Gastroesophageal sphincter (tissue), 3 donors: ENCODE measurements around the gene NRXN3.

Experiments
- EP300 ChIP-seq: sonication (generic); formaldehyde crosslinking; IDR thresholded peaks from one replicate; pipeline ENCODE4 v1.6.1; 2017; ENCODE audit warnings: antibody characterized with exemption, mild to moderate bottlenecking
- POLR2A ChIP-seq, 2 donors: fragments of 450-650 bp; IDR thresholded peaks; one replicate each; pipeline ENCODE4 v1.6.1; 2017; ENCODE audit warnings: antibody characterized with exemption in 2 of 2, mild to moderate bottlenecking in 2 of 2, moderate library complexity in 1 of 2
- POLR2AphosphoS5 ChIP-seq: sonication (generic); formaldehyde crosslinking; IDR thresholded peaks from one replicate; pipeline ENCODE4 v1.6.1; 2017; ENCODE audit warnings: antibody characterized with exemption
- TF ChIP-seq, protein P1 (sequence below), 4 experiments: fragments of 200-600 bp in 2 of 4; fragments of 450-650 bp in 2 of 4; sonication (generic) in 1 of 4; IDR thresholded peaks; one replicate each; pipeline ENCODE4 v1.5.1; 2017 to 2019; ENCODE audit warnings: antibody characterized with exemption in 4 of 4, mild to moderate bottlenecking in 2 of 4, moderate library complexity in 2 of 4

DNA sequence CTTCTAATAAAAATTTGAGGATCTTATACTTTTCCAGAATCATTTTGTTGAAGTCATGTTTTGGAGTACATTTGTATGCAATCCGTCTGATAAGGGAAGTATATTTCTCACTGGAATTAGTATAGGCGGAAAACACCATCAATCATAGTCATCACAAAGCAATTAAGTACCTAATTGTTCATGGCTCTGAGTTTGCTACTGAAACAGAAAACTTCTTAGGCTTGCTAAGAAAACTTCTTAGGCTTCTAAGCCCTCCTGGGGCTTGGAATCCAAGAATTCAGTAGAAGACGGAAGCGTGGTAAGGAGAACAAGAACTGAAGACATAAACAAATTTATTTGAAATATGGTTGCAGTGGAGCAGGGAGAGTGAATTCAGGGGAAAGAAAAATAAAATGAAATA is 1404.9 kb downstream of the NRXN3 start:
- TF ChIP-seq POLR2A (IDR thresholded peaks at IDR 0.05) (no peak), POLR2AphosphoS5 (no peak), EP300 (no peak)
- TF ChIP-seq, protein P1, sequence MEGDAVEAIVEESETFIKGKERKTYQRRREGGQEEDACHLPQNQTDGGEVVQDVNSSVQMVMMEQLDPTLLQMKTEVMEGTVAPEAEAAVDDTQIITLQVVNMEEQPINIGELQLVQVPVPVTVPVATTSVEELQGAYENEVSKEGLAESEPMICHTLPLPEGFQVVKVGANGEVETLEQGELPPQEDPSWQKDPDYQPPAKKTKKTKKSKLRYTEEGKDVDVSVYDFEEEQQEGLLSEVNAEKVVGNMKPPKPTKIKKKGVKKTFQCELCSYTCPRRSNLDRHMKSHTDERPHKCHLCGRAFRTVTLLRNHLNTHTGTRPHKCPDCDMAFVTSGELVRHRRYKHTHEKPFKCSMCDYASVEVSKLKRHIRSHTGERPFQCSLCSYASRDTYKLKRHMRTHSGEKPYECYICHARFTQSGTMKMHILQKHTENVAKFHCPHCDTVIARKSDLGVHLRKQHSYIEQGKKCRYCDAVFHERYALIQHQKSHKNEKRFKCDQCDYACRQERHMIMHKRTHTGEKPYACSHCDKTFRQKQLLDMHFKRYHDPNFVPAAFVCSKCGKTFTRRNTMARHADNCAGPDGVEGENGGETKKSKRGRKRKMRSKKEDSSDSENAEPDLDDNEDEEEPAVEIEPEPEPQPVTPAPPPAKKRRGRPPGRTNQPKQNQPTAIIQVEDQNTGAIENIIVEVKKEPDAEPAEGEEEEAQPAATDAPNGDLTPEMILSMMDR (IDR thresholded peaks at IDR 0.05) = no peak
